Stimulated activated CD4-positive, alpha-beta T cell treated with anti-CD3 and anti-CD28 coated beads, TNF-alpha, amount 100 ng/mL, for 24 hours (primary cell): Measurements from ENCODE around the gene UBE2V1.

ENCODE experiments used
- DNase-seq, 3 experiments: peaks; one replicate each; pipeline ENCODE4 v3.0.0-alpha.2; 2020; ENCODE audit warnings: low read depth in 3 of 3

Gene UBE2V1

GRCh38 chr20:50044353-50044960 is 68.5 kb downstream of the UBE2V1 start:
- no peak for DNase-seq

GRCh38 chr20:50043573-50044352 is 69.2 kb downstream of the UBE2V1 start:
- no peak for DNase-seq

GRCh38 chr20:50042370-50043313 is 70.3 kb downstream of the UBE2V1 start:
- no peak for DNase-seq

GRCh38 chr20:50041246-50041873 is 71.6 kb downstream of the UBE2V1 start:
- no peak for DNase-seq

- DNase-seq: no peak
Observed at GRCh38 chr20:50040432-50041245, 72.3 kb downstream of the UBE2V1 start.

GRCh38 chr20:50039706-50040431 is 73.1 kb downstream of the UBE2V1 start:
- no peak for DNase-seq

- no peak for DNase-seq
Observed at GRCh38 chr20:50038574-50038991, 74.4 kb downstream of the UBE2V1 start.

- no peak for DNase-seq
Observed at GRCh38 chr20:50038169-50038568, 74.8 kb downstream of the UBE2V1 start.

- DNase-seq: no peak
Observed at GRCh38 chr20:50037575-50037974, 75.4 kb downstream of the UBE2V1 start.

GRCh38 chr20:50037123-50037522 is 75.8 kb downstream of the UBE2V1 start:
- no peak for DNase-seq

GRCh38 chr20:50036703-50037102 is 76.2 kb downstream of the UBE2V1 start:
- no peak for DNase-seq

GRCh38 chr20:50034567-50035180 is 78.3 kb downstream of the UBE2V1 start:
- no peak for DNase-seq

GRCh38 chr20:50032955-50033666 is 79.8 kb downstream of the UBE2V1 start:
- DNase-seq: no peak
